SU-DHL-6 (cell line): ENCODE measurements around the gene MAP7D2.

Source experiments
- H2AFZ ChIP-seq: fragments of 200-600 bp; sonication (generic); 2 replicates; pipeline ENCODE4 v1.6.1; 2014; ENCODE audit warnings: low read depth, mild to moderate bottlenecking, moderate library complexity, mixed read lengths, antibody characterized with exemption, low read length; ENCODE audit not compliant: severe bottlenecking
- H3F3A ChIP-seq: fragments of 200-600 bp; shearing (Covaris generic); 2 replicates; pipeline ENCODE4 v1.6.0; 2016; ENCODE audit warnings: antibody characterized with exemption, mild to moderate bottlenecking; ENCODE audit not compliant: insufficient read depth
- H3K27ac ChIP-seq: fragments of 200-600 bp; sonication (generic); 2 replicates; pipeline ENCODE4 v1.5.1; 2016; ENCODE audit warnings: low read depth, mild to moderate bottlenecking, low read length, moderate library complexity, mixed read lengths
- H3K27me3 ChIP-seq: fragments of 200-600 bp; sonication (generic), shearing (Covaris generic); 2 replicates; pipeline ENCODE4 v1.6.0; 2014; ENCODE audit warnings: mild to moderate bottlenecking, low read length
- H3K36me3 ChIP-seq: fragments of 200-600 bp; sonication (generic); 2 replicates; pipeline ENCODE4 v1.6.1; 2014; ENCODE audit warnings: mild to moderate bottlenecking, low read length, mixed read lengths
- H3K4me2 ChIP-seq: fragments of 300-600, 200-600 bp; shearing (Covaris generic), sonication (generic); 2 replicates; pipeline ENCODE4 v1.6.0; 2014; ENCODE audit warnings: low read length, low read depth, mild to moderate bottlenecking; ENCODE audit not compliant: poor library complexity, severe bottlenecking
- H3K4me3 ChIP-seq: fragments of 200-600 bp; sonication (generic); 2 replicates; pipeline ENCODE4 v1.5.1; 2014; ENCODE audit warnings: antibody characterized with exemption, low read length, mild to moderate bottlenecking, mixed read lengths; ENCODE audit not compliant: insufficient read depth, poor library complexity, severe bottlenecking
- H3K79me2 ChIP-seq: fragments of 200-600 bp; sonication (generic); 2 replicates; pipeline ENCODE4 v1.6.1; 2014; ENCODE audit warnings: mild to moderate bottlenecking, low read length, moderate library complexity; ENCODE audit not compliant: insufficient read depth
- H3K9ac ChIP-seq: fragments of 200-600 bp; sonication (generic); 2 replicates; pipeline ENCODE4 v1.7.0; 2014; ENCODE audit warnings: mild to moderate bottlenecking, low read length
- H3K9me2 ChIP-seq: fragments of 200-600 bp; sonication (generic); replicated peaks from 2 replicates; pipeline ENCODE4 v1.6.1; 2014; ENCODE audit warnings: low read length; ENCODE audit not compliant: insufficient read depth
- H3K9me3 ChIP-seq: fragments of 200-600 bp; sonication (generic); 2 replicates; pipeline ENCODE4 v1.6.1; 2014; ENCODE audit warnings: low read length, mixed read lengths; ENCODE audit not compliant: insufficient read depth
- H4K20me1 ChIP-seq: fragments of 200-600 bp; sonication (generic); 2 replicates; pipeline ENCODE4 v1.6.1; 2014; ENCODE audit warnings: low read depth, mild to moderate bottlenecking, antibody characterized with exemption, low read length, moderate library complexity, mixed read lengths
- CTCF ChIP-seq: fragments of 200-600 bp; sonication (generic); IDR thresholded peaks from one replicate; pipeline ENCODE4 v1.5.1; 2017; ENCODE audit warnings: antibody characterized with exemption, mild to moderate bottlenecking, low read length, moderate library complexity; ENCODE audit not compliant: insufficient read depth, poor library complexity, severe bottlenecking
- EZH2phosphoT487 ChIP-seq: fragments of 200-600 bp; sonication (generic), shearing (Covaris generic); conservative IDR thresholded peaks from 2 replicates; pipeline ENCODE4 v1.6.1; 2018; ENCODE audit warnings: mild to moderate bottlenecking, antibody characterized with exemption, low read length, moderate library complexity, mixed read lengths

The MAP7D2 gene

GRCh38 chrX:20111271-20111670 is 5.4 kb downstream of the MAP7D2 start:
- Histone ChIP-seq H3K36me3 (no peaks in the 10 kb centered on the region), H3K4me2 (no peak overlapping the region), H2AFZ (no peak overlapping the region), H3K9ac (no peak overlapping the region), H3K9me2 (no peaks in the 10 kb centered on the region), H3K4me3 (no peak overlapping the region), H3F3A (no peaks in the 10 kb centered on the region), H4K20me1 (no peaks in the 10 kb centered on the region), H3K27me3 (no peaks in the 10 kb centered on the region), H3K79me2 (no peaks in the 10 kb centered on the region), H3K9me3 (no peaks in the 10 kb centered on the region), H3K27ac (no peak overlapping the region)
- no peak for TF ChIP-seq EZH2phosphoT487

- TF ChIP-seq EZH2phosphoT487 (no peak), CTCF (no peak)
- H3K4me2 ChIP-seq: no peak overlapping the region
- no peak overlapping the region for H3K27ac ChIP-seq
- no peak overlapping the region for H2AFZ ChIP-seq
- H3K4me3 ChIP-seq: no peak overlapping the region
- H3K27me3 ChIP-seq: no peaks in the 10 kb centered on the region
- H3K9me2 ChIP-seq: no peaks in the 10 kb centered on the region
- no peaks in the 10 kb centered on the region for H3K9me3 ChIP-seq
- H3K79me2 ChIP-seq: no peaks in the 10 kb centered on the region
- no peaks in the 10 kb centered on the region for H3K36me3 ChIP-seq
- H3F3A ChIP-seq: no peaks in the 10 kb centered on the region
- H3K9ac ChIP-seq: no peak overlapping the region
- H4K20me1 ChIP-seq: no peaks in the 10 kb centered on the region
Observed at GRCh38 chrX:20101934-20102581, 14.6 kb downstream of the MAP7D2 start.

- TF ChIP-seq EZH2phosphoT487: no peak
- TF ChIP-seq CTCF: no peak
- no peaks in the 10 kb centered on the region for H3K27me3 ChIP-seq
- no peak overlapping the region for H3K4me2 ChIP-seq
- H3K36me3 ChIP-seq: no peaks in the 10 kb centered on the region
- no peaks in the 10 kb centered on the region for H3F3A ChIP-seq
- H3K27ac ChIP-seq: no peak overlapping the region
- H3K4me3 ChIP-seq: no peak overlapping the region
- H3K79me2 ChIP-seq: no peaks in the 10 kb centered on the region
- H3K9me2 ChIP-seq: no peaks in the 10 kb centered on the region
- no peak overlapping the region for H3K9ac ChIP-seq
- no peaks in the 10 kb centered on the region for H4K20me1 ChIP-seq
- no peak overlapping the region for H2AFZ ChIP-seq
- no peaks in the 10 kb centered on the region for H3K9me3 ChIP-seq
Observed at GRCh38 chrX:20091499-20091898, 25.2 kb downstream of the MAP7D2 start.

GRCh38 chrX:20089845-20090244 is 26.9 kb downstream of the MAP7D2 start:
- Histone ChIP-seq H3K4me2 (no peak overlapping the region), H3K9ac (no peak overlapping the region), H3F3A (no peaks in the 10 kb centered on the region), H3K79me2 (no peaks in the 10 kb centered on the region), H4K20me1 (no peaks in the 10 kb centered on the region), H3K27me3 (no peaks in the 10 kb centered on the region), H3K4me3 (no peak overlapping the region), H2AFZ (no peak overlapping the region), H3K9me3 (no peaks in the 10 kb centered on the region), H3K9me2 (no peaks in the 10 kb centered on the region), H3K27ac (no peak overlapping the region), H3K36me3 (no peaks in the 10 kb centered on the region)
- no peak for TF ChIP-seq EZH2phosphoT487
- no peak for TF ChIP-seq CTCF
